Renal pelvis (tissue), 4 donors: ENCODE results near the gene GRIK1. TPM values are rescaled to one million over a fixed set of nuclear protein-coding genes. Genes with fewer than 3 reads are reported as not detected.

Experiments used
- DNase-seq: peaks from one replicate; pipeline ENCODE4 v3.0.0-alpha.2; 2013
- polyA plus RNA-seq, 3 donors: library from polyadenylated mRNA; unstranded; fragments of 120-200 nt; gene quantifications; one replicate each; pipeline ENCODE4 v1.2.1, GENCODE V29; 2013; ENCODE audit not compliant: insufficient read length in 3 of 3

Gene GRIK1
- polyA plus RNA-seq, 3 donors, result 1.5 to 2.0 (median 1.7) TPM

DNA sequence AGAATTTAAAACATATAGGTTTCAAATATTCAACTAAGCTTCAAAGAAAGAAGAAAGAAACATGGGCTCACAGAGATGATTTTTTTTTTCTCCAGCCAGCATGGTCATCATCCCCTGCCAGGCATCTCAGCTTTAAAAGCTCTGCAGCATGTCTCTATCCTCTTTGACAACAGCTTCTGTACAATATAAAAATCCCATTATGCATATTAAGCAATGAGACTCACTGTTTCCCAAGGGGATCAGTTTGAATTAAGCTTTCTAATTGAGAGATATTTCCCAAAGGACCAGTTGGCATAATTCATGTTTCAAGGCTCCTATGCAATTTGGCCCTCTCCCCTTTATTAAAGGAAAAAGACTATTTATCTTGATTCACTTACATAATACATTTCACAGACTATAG is 220.3 kb downstream of the GRIK1 start:
- DNase-seq, result no peak

- no peak for DNase-seq
Measured at GRCh38 chr21:29718081-29718815, 221.5 kb downstream of the GRIK1 start.

GRCh38 chr21:29717659-29718058 is 222.1 kb downstream of the GRIK1 start:
- no peak for DNase-seq

- no peak for DNase-seq
Measured at GRCh38 chr21:29716753-29717152, 223.0 kb downstream of the GRIK1 start.

DNA sequence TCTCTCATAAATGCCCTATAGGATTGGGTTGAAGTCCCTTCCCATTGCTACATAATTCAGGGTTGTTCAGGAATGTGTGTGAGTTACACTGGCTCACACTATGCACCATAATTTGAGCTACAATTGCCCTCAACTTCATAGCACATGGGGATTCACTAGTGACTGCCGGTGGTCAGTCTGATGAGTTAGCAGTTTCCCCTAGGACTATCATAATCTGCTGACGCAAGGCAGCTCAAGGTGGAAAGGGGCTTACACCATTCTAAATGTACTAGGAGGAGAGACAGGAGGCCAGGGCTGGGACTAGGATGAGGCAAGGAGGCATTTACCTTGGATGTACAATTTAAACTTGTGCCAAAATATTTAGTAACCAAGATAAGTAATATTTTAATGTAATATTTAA is 224.7 kb downstream of the GRIK1 start:
- DNase-seq, result no peak

GRCh38 chr21:29712818-29713217 is 227.0 kb downstream of the GRIK1 start:
- DNase-seq, result no peak

DNA sequence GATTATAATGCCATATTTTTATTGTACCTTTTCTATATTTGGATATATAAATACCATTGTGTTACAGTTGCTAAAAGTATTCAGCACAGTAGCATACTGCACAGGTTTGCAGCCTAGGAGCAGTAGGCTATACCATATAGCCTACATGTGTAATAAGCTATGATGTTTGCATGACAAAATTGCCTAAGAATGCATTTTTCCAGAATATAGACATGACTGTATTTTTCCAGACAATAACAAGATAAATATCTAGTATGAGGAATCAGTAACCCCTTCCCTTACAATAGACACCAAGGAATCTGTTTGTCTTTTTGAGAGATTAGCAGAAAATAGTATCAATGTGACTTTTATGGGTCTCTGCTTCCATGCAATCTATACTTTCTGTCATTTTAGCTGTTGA is 228.6 kb downstream of the GRIK1 start:
- DNase-seq, result no peak

- no peak for DNase-seq
Measured at GRCh38 chr21:29710498-29710897, 229.3 kb downstream of the GRIK1 start.

DNA sequence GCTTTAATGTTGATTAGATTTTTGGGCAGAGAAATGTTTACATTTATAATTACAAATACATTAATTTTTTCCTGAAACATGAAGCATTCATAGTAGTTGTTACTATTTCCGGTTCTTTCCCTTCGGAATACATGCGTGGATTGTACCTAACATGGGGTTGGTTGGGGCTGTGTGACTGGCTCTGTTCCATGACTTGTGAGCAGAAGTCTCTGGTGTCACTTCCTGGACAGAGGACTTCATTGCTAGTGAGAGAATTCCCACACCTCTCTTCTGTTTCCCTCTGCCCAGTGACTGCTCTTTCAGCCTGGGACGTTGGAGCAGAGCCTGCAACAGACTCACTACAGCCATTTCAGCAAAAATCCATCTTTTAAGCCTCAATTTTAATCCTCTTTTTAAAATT is 231.4 kb downstream of the GRIK1 start:
- DNase-seq, result no peak

DNA sequence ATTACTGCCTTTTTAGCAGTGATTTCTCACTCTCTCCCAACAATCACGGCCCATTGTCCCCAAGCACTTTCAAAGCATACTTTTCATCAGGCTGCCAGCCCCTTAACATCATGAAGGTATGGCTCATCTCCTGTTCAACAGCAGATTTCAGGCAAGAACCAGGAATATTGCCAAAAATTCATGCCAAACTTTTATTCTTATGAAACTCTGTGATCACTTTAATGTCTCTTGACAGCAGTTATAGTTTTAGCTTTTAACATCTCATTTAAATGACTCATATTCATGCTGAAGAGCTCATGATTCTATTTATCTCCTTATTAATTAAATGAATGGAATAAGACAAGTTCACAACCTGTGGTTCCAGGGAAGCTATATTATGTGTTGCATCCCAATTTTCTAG is 235.1 kb downstream of the GRIK1 start:
- no peak for DNase-seq

DNA sequence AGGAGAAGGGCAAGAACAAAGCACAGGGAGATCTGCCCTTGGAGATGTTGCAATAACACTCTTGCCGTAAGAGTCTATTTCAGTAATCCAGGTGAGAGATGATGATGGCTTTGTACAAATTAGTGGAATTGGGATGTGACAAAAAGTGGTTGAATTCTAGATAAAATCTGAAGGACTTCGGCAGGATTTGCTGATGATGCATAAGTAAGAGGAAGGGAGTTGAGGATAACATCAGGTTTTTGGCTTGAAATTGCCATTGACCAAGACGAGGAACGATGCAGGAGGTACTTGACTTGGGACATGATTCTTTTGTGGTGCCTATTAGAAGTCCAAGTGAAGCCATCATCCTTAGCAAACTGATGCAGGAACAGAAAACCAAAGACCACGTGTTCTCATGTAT is 238.1 kb downstream of the GRIK1 start:
- no peak for DNase-seq

DNA sequence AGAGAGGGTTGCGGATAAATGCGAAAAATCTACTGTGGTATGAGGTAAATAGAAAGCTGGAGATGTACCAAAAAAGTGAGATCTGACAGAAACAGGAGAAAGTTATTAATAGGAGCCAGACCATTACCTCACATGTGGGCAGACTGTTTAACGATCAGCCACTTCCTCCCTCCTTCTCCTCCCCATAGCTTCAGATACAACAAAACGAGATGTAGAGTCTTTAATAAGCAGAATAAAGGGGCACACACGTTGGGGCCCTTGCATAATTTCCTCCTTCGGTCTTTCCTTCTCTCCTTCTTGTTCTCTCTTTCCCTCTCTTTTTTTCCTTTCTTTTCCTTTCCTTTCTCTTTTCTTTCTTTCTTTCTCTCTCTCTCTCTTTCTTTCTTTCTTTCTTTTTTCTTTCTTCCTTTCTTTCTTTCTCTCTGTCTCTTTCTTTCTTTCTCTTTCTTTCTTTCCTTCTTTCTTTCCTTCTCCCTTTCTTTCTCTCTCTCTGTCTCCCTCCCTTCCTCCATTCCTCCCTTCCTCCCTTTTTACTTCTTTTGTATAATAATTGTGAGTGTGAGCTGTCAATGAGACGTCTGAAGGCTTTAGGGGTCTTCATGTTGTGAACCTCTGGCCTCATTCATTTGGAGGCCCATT is 242.1 kb downstream of the GRIK1 start:
- no peak for DNase-seq

- no peak for DNase-seq
Measured at GRCh38 chr21:29696937-29697336, 242.9 kb downstream of the GRIK1 start.

DNA sequence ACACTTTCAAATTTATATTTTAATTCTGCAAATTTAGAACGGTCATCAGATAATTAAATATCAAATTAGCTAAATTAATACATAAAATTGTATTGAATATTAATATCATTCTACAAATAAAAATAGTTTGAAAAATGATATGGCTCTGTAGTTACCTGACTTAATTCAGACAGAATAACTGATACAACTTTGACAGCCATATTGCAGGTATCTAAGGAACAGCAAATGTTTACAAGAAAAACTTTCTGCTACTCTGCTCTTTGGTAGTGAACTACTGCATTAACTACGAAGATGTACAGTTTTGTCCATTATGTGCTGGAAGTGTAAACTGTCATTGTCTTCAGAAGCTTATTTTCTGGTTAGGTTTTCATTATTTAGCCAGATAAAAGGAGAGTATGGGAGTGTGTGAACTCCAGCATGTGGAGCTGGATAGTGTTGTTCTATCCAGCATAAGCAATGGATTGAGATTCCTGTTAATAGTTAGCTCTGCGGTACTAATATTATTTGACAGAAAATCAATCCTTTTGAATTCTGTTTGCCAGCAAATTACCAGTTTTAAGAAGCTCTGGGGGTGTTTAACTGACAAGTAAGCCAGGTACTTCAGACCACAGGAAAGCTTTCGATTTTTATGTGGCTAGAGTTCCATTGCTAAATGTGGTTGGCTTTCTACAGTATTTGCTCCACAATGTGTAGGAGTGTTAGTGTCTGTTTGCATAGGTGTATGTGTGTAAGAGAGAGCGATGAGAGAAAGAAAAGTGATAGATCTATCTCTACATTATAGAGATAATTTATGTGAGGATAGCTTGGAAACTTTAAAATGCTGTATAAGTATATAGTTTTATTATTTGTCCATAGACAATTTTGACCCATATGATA is 247.9 kb downstream of the GRIK1 start:
- no peak for DNase-seq

DNA sequence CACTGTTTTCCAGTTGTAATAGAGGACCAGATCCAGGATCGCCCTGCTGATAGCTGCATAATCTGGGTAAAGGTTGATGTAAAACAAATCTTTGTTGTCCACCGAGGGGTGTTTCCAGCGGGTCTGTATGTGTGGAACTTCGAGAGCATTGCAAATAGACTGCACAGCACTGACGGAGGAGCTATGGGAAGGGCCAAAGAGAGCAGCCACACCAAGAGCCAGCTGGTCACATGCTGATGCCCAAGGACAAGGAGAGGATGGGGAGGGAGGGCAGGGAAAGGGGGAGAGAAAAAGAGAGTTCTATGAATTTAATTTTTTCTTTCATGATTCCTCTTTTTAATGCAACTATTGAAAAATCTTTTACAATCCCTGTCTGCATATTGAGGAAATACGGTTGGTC is 250.0 kb downstream of the GRIK1 start:
- DNase-seq, result no peak

- DNase-seq, result no peak
Measured at GRCh38 chr21:29684106-29684505, 255.7 kb downstream of the GRIK1 start.

- DNase-seq, result no peak
Measured at GRCh38 chr21:29682800-29683199, 257.0 kb downstream of the GRIK1 start.

DNA sequence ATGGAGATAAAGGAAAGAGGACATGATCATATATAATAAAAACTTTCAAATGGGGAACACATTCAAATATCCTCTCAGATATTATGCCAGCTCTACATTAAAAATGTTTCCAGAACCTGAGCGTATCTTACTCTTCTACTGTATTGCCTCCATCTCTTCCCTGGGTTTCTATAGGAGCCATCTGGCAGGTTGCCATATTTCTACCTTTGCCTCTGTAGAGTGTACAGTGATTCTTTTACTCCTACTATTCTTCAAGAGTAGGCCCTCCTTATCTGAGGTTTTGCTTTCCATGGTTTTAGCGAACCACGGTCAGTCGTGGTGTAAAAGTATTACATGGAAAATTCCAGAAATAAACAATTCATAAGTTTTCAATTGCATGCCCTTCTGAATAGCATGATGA is 259.5 kb downstream of the GRIK1 start:
- no peak for DNase-seq

DNA sequence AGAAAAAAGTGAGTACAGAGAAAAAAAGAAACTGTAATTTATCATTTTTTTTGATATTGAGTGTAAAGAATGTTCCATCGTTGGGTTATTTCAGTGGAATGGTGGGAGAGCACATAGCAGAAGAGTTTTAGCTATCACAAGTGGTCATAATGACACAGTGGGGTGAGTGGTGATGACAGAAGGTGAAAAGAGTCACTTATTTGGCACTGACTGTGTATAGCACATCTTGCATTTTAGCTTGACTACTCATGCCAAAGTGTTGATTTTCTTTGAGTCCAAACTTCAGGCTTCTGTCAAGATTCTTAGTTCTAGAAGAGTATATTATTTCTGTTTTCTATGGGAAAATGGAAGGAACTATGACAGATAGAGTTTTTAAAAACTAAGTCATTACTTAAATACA is 261.2 kb downstream of the GRIK1 start:
- no peak for DNase-seq

DNA sequence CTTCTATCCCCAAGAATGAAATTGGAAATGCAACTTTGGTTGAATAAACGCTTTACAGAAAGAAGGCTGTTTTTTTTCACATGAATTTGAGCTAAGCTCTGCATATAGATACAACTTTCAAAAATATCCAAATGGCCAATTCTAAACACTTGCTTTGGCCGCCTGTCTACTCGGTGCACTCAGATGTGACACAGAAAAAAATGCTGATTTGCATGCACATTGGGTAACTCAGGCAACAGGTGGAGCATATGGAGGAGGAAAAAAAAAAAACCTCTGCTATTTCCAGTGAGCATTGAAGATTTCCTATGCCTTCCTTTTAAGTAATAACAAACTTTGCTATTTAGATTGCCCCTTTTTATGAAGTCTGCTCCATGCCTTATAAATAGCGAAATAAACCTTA is 262.5 kb downstream of the GRIK1 start:
- no peak for DNase-seq

GRCh38 chr21:29676395-29676794 is 263.4 kb downstream of the GRIK1 start:
- DNase-seq, result no peak

GRCh38 chr21:29675451-29675850 is 264.3 kb downstream of the GRIK1 start:
- DNase-seq, result no peak

- no peak for DNase-seq
Measured at GRCh38 chr21:29674343-29674742, 265.5 kb downstream of the GRIK1 start.
